Thyroid gland (tissue), 4 donors: ENCODE data around the gene OGN. TPM values are rescaled to one million over a fixed set of nuclear protein-coding genes. Genes with fewer than 3 reads are reported as not detected.

Experiments used
- DNase-seq, 2 donors: peaks; one replicate each; pipeline ENCODE4 v3.0.0-alpha.2; 2019
- H3K27ac ChIP-seq, 3 donors: fragments of 200-600 bp; sonication (generic); 1 replicate in 2 of 3; 2 replicates in 1 of 3; pipeline ENCODE4 v1.5.1; 2016 to 2019; ENCODE audit warnings: mild to moderate bottlenecking in 1 of 3, moderate library complexity in 1 of 3
- H3K27me3 ChIP-seq: fragments of 200-600 bp; sonication (generic); one replicate; pipeline ENCODE4 v1.5.1; 2019
- H3K36me3 ChIP-seq, 2 donors: fragments of 200-600 bp; sonication (generic); one replicate each; pipeline ENCODE4 v1.5.1; 2016 to 2019
- H3K4me1 ChIP-seq, 2 donors: fragments of 200-600 bp; sonication (generic); one replicate each; pipeline ENCODE4 v1.5.1; 2017 to 2019
- H3K4me3 ChIP-seq, 3 donors: fragments of 200-600 bp; sonication (generic); replicated peaks in 1 of 3; 1 replicate in 2 of 3; 2 replicates in 1 of 3; pipeline ENCODE4 v1.5.1; 2016; ENCODE audit warnings: mild to moderate bottlenecking in 1 of 3
- H3K9me3 ChIP-seq: fragments of 200-600 bp; sonication (generic); one replicate; pipeline ENCODE4 v1.5.1; 2017
- POLR2A ChIP-seq, 2 donors: fragments of 450-650 bp; IDR thresholded peaks; one replicate each; pipeline ENCODE4 v1.6.1; 2017; ENCODE audit warnings: antibody characterized with exemption in 2 of 2, mild to moderate bottlenecking in 2 of 2, moderate library complexity in 1 of 2
- WGBS, 2 donors: methylation state at CpG; one replicate each; pipeline ENCODE4 v1.1.5; 2017; 5-methylcytosine and 5-hydroxymethylcytosine counted together
- intact Hi-C: fragments of 100-400 bp; cut with DNase I; formaldehyde crosslinking; loops from one replicate; pipeline ENCODE4 v1.15.1; 2023
- total RNA-seq, 4 donors: library from RNA; depleted of rRNA; stranded (reverse); fragments of >200 nt; gene quantifications; one replicate each; pipeline ENCODE4 v1.2.3, GENCODE V29; 2016
- TF ChIP-seq, protein P1 (sequence below), 6 experiments: fragments of 200-600 bp in 3 of 6; fragments of 450-650 bp in 3 of 6; sonication (generic) in 3 of 6; IDR thresholded peaks; one replicate each; pipeline ENCODE4 v1.5.1; 2016 to 2019; ENCODE audit warnings: antibody characterized with exemption in 6 of 6, mild to moderate bottlenecking in 2 of 6, inconsistent platforms in 1 of 6, moderate library complexity in 1 of 6

OGN gene
- total RNA-seq, 4 donors from 2014 or later = 4.5 to 20.8 (median 16.1) TPM

DNA sequence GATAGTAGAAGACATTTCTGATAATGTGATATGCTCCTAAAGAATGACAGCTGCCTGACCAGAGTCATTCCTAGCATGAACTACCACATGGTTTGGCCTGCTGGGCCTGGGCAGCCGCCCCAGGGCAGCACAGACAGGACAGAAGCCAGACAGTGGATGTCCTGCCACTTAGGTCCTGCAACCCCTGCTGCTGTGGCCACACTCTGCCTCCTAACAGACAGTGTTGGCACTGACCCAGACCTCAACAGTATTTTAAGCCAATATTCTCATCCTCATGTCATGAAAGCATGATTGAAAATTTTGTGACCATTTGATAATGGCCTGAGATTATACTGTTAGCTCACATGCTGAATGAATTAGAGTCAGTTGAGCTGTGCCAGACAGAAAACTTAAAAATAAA, 62.8 kb downstream of the OGN start:
- H3K27me3 ChIP-seq = no peaks in the 10 kb centered on the region
- H3K4me3 ChIP-seq = no peak overlapping the region
- 100% methylated on average over 1 of the region's 1 CpG for WGBS, 2 donors
- no peaks in the 10 kb centered on the region for H3K4me1 ChIP-seq
- no peaks in the 10 kb centered on the region for H3K9me3 ChIP-seq
- intact Hi-C loops = no loop called here
- H3K36me3 ChIP-seq = no peaks in the 10 kb centered on the region
- DNase-seq = no peak
- H3K27ac ChIP-seq = no peak overlapping the region
- no peak for TF ChIP-seq POLR2A (IDR thresholded peaks at IDR 0.05)
- TF ChIP-seq, protein P1, sequence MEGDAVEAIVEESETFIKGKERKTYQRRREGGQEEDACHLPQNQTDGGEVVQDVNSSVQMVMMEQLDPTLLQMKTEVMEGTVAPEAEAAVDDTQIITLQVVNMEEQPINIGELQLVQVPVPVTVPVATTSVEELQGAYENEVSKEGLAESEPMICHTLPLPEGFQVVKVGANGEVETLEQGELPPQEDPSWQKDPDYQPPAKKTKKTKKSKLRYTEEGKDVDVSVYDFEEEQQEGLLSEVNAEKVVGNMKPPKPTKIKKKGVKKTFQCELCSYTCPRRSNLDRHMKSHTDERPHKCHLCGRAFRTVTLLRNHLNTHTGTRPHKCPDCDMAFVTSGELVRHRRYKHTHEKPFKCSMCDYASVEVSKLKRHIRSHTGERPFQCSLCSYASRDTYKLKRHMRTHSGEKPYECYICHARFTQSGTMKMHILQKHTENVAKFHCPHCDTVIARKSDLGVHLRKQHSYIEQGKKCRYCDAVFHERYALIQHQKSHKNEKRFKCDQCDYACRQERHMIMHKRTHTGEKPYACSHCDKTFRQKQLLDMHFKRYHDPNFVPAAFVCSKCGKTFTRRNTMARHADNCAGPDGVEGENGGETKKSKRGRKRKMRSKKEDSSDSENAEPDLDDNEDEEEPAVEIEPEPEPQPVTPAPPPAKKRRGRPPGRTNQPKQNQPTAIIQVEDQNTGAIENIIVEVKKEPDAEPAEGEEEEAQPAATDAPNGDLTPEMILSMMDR (IDR thresholded peaks at IDR 0.05) = no peak

DNA sequence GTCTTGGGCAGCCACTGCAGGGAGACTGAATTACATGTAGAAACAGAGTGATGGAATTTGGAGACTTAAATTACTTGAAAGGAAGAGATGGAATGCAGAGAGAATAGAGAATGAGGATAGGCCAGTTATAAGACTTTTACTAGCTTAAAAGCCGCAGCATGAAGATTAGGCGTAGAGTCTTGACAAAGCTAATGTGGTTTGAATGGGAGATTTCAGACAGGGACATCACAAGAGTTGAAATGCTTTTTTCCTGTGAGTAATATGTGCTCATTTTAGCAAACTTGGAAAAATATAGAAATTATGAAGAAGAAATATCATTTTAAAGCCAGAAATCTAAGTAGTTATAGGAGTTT, 71.1 kb downstream of the OGN start:
- H3K4me1 ChIP-seq = no peaks in the 10 kb centered on the region
- intact Hi-C loops = loop anchor here (10.0 kb wide), 1 partner anchor 302 kb away; no protein-coding TSS in a partner anchor
- WGBS, 2 donors = 90 to 93% methylated on average over 2 of the region's 2 CpGs
- no peak overlapping the region for H3K4me3 ChIP-seq
- H3K36me3 ChIP-seq = no peaks in the 10 kb centered on the region
- H3K27me3 ChIP-seq = no peaks in the 10 kb centered on the region
- H3K9me3 ChIP-seq = no peaks in the 10 kb centered on the region
- DNase-seq = no peak
- TF ChIP-seq, protein P1 (IDR thresholded peaks at IDR 0.05) = no peak
- no peak for TF ChIP-seq POLR2A (IDR thresholded peaks at IDR 0.05)
- no peak overlapping the region for H3K27ac ChIP-seq

Other genes with a start within 250 kb of the OGN start
- gene IARS1, start 110.9 kb downstream of the OGN start, total RNA-seq = 100 to 1,000 TPM in 2 of 4 donors, 10 to 100 TPM in 2; 85.2 to 317 (median 110) TPM
- 10 to 100 TPM; 30.0 to 38.2 (median 33.6) TPM for gene NOL8, start 79.2 kb downstream of the OGN start, total RNA-seq
- gene CENPP, start 78.6 kb downstream of the OGN start, total RNA-seq = 10 to 100 TPM in 1 of 4 donors, 1 to 10 TPM in 3; 1.5 to 11.6 (median 5.5) TPM
- gene OMD, start 19.9 kb upstream of the OGN start, total RNA-seq = 10 to 100 TPM in 3 of 4 donors, 1 to 10 TPM in 1; 6.0 to 52.4 (median 16.6) TPM
- gene ASPN, start 77.9 kb upstream of the OGN start, total RNA-seq = 10 to 100 TPM in 1 of 4 donors, 1 to 10 TPM in 3; 2.4 to 15.3 (median 7.4) TPM
- gene ECM2, start 131.4 kb upstream of the OGN start, total RNA-seq = 10 to 100 TPM in 3 of 4 donors, 1 to 10 TPM in 1; 4.9 to 15.2 (median 12.6) TPM